ENCODE data around the gene NRXN3.

The NRXN3 gene

GRCh38 chr14:79608446-79608845 lies 1438.3 kb downstream of the NRXN3 start:
- Histone ChIP-seq H3K27ac (ENCODE audit: low read depth, low read length) (no peak overlapping the region), H3K4me3 (ENCODE audit: low read depth, low read length) (no peak overlapping the region), H3K79me2 (ENCODE audit: control insufficient read depth, insufficient read depth, low read length, unreplicated experiment) (no peaks in the 10 kb centered on the region), H3K36me3 (ENCODE audit: insufficient read depth, low read length) (no peaks in the 10 kb centered on the region), H3K4me1 (ENCODE audit: control insufficient read depth, insufficient read depth, low read length, unreplicated experiment) (no peaks in the 10 kb centered on the region), H2AFZ (ENCODE audit: low read length, unreplicated experiment) (no peak overlapping the region), H3K27me3 (ENCODE audit: insufficient read depth, low read length) (no peaks in the 10 kb centered on the region)

- Histone ChIP-seq H3K79me2 (ENCODE audit: control insufficient read depth, insufficient read depth, low read length, unreplicated experiment) (no peaks in the 10 kb centered on the region), H3K27me3 (ENCODE audit: insufficient read depth, low read length) (no peaks in the 10 kb centered on the region), H3K4me3 (ENCODE audit: low read depth, low read length) (no peak overlapping the region), H3K27ac (ENCODE audit: low read depth, low read length) (no peak overlapping the region), H2AFZ (ENCODE audit: low read length, unreplicated experiment) (no peak overlapping the region), H3K4me1 (ENCODE audit: control insufficient read depth, insufficient read depth, low read length, unreplicated experiment) (no peaks in the 10 kb centered on the region), H3K36me3 (ENCODE audit: insufficient read depth, low read length) (no peaks in the 10 kb centered on the region)
Measured at GRCh38 chr14:79613625-79614024, 1443.5 kb downstream of the NRXN3 start.

GRCh38 chr14:79614448-79614847 lies 1444.3 kb downstream of the NRXN3 start:
- Histone ChIP-seq H3K4me1 (ENCODE audit: control insufficient read depth, insufficient read depth, low read length, unreplicated experiment) (no peaks in the 10 kb centered on the region), H3K27me3 (ENCODE audit: insufficient read depth, low read length) (no peaks in the 10 kb centered on the region), H3K36me3 (ENCODE audit: insufficient read depth, low read length) (no peaks in the 10 kb centered on the region), H2AFZ (ENCODE audit: low read length, unreplicated experiment) (no peak overlapping the region), H3K4me3 (ENCODE audit: low read depth, low read length) (no peak overlapping the region), H3K79me2 (ENCODE audit: control insufficient read depth, insufficient read depth, low read length, unreplicated experiment) (no peaks in the 10 kb centered on the region), H3K27ac (ENCODE audit: low read depth, low read length) (no peak overlapping the region)

- Histone ChIP-seq H3K27me3 (ENCODE audit: insufficient read depth, low read length) (no peaks in the 10 kb centered on the region), H3K4me1 (ENCODE audit: control insufficient read depth, insufficient read depth, low read length, unreplicated experiment) (peaks cover 6% of the 10 kb centered on the region), H3K4me3 (ENCODE audit: low read depth, low read length) (no peak overlapping the region), H3K36me3 (ENCODE audit: insufficient read depth, low read length) (no peaks in the 10 kb centered on the region), H3K79me2 (ENCODE audit: control insufficient read depth, insufficient read depth, low read length, unreplicated experiment) (no peaks in the 10 kb centered on the region), H3K27ac (ENCODE audit: low read depth, low read length) (no peak overlapping the region), H2AFZ (ENCODE audit: low read length, unreplicated experiment) (no peak overlapping the region)
Measured at GRCh38 chr14:79627058-79627457, 1456.9 kb downstream of the NRXN3 start.

- Histone ChIP-seq H3K27ac (ENCODE audit: low read depth, low read length) (no peak overlapping the region), H3K79me2 (ENCODE audit: control insufficient read depth, insufficient read depth, low read length, unreplicated experiment) (no peaks in the 10 kb centered on the region), H3K27me3 (ENCODE audit: insufficient read depth, low read length) (no peaks in the 10 kb centered on the region), H2AFZ (ENCODE audit: low read length, unreplicated experiment) (no peak overlapping the region), H3K4me3 (ENCODE audit: low read depth, low read length) (no peak overlapping the region), H3K4me1 (ENCODE audit: control insufficient read depth, insufficient read depth, low read length, unreplicated experiment) (peaks cover 6% of the 10 kb centered on the region), H3K36me3 (ENCODE audit: insufficient read depth, low read length) (no peaks in the 10 kb centered on the region)
Measured at GRCh38 chr14:79629411-79630287, 1459.5 kb downstream of the NRXN3 start.

GRCh38 chr14:79630288-79630960 lies 1460.3 kb downstream of the NRXN3 start:
- Histone ChIP-seq H3K79me2 (ENCODE audit: control insufficient read depth, insufficient read depth, low read length, unreplicated experiment) (no peaks in the 10 kb centered on the region), H3K4me1 (ENCODE audit: control insufficient read depth, insufficient read depth, low read length, unreplicated experiment) (peaks cover 6% of the 10 kb centered on the region), H3K27me3 (ENCODE audit: insufficient read depth, low read length) (no peaks in the 10 kb centered on the region), H3K36me3 (ENCODE audit: insufficient read depth, low read length) (no peaks in the 10 kb centered on the region), H3K4me3 (ENCODE audit: low read depth, low read length) (no peak overlapping the region), H3K27ac (ENCODE audit: low read depth, low read length) (no peak overlapping the region), H2AFZ (ENCODE audit: low read length, unreplicated experiment) (no peak overlapping the region)

GRCh38 chr14:79631276-79631675 lies 1461.1 kb downstream of the NRXN3 start:
- peaks cover 6% of the 10 kb centered on the region for H3K4me1 ChIP-seq (ENCODE audit: control insufficient read depth, insufficient read depth, low read length, unreplicated experiment)
- H3K27me3 ChIP-seq (ENCODE audit: insufficient read depth, low read length) = no peaks in the 10 kb centered on the region
- no peak overlapping the region for H3K4me3 ChIP-seq (ENCODE audit: low read depth, low read length)
- H3K27ac ChIP-seq (ENCODE audit: low read depth, low read length) = no peak overlapping the region
- H2AFZ ChIP-seq (ENCODE audit: low read length, unreplicated experiment) = no peak overlapping the region
- H3K79me2 ChIP-seq (ENCODE audit: control insufficient read depth, insufficient read depth, low read length, unreplicated experiment) = no peaks in the 10 kb centered on the region
- no peaks in the 10 kb centered on the region for H3K36me3 ChIP-seq (ENCODE audit: insufficient read depth, low read length)

GRCh38 chr14:79638672-79639266 lies 1468.6 kb downstream of the NRXN3 start:
- H3K36me3 ChIP-seq (ENCODE audit: insufficient read depth, low read length) = no peaks in the 10 kb centered on the region
- H3K4me1 ChIP-seq (ENCODE audit: control insufficient read depth, insufficient read depth, low read length, unreplicated experiment) = no peaks in the 10 kb centered on the region
- H3K27me3 ChIP-seq (ENCODE audit: insufficient read depth, low read length) = no peaks in the 10 kb centered on the region
- no peak overlapping the region for H3K4me3 ChIP-seq (ENCODE audit: low read depth, low read length)
- no peak overlapping the region for H3K27ac ChIP-seq (ENCODE audit: low read depth, low read length)
- H2AFZ ChIP-seq (ENCODE audit: low read length, unreplicated experiment) = no peak overlapping the region
- H3K79me2 ChIP-seq (ENCODE audit: control insufficient read depth, insufficient read depth, low read length, unreplicated experiment) = no peaks in the 10 kb centered on the region

- no peak overlapping the region for H3K27ac ChIP-seq (ENCODE audit: low read depth, low read length)
- no peaks in the 10 kb centered on the region for H3K79me2 ChIP-seq (ENCODE audit: control insufficient read depth, insufficient read depth, low read length, unreplicated experiment)
- no peaks in the 10 kb centered on the region for H3K36me3 ChIP-seq (ENCODE audit: insufficient read depth, low read length)
- no peaks in the 10 kb centered on the region for H3K27me3 ChIP-seq (ENCODE audit: insufficient read depth, low read length)
- no peak overlapping the region for H3K4me3 ChIP-seq (ENCODE audit: low read depth, low read length)
- no peak overlapping the region for H2AFZ ChIP-seq (ENCODE audit: low read length, unreplicated experiment)
- H3K4me1 ChIP-seq (ENCODE audit: control insufficient read depth, insufficient read depth, low read length, unreplicated experiment) = no peaks in the 10 kb centered on the region
Measured at GRCh38 chr14:79639613-79640012, 1469.4 kb downstream of the NRXN3 start.

GRCh38 chr14:79641371-79641770 lies 1471.2 kb downstream of the NRXN3 start:
- H3K27me3 ChIP-seq (ENCODE audit: insufficient read depth, low read length) = no peaks in the 10 kb centered on the region
- no peak overlapping the region for H3K27ac ChIP-seq (ENCODE audit: low read depth, low read length)
- H3K4me3 ChIP-seq (ENCODE audit: low read depth, low read length) = no peak overlapping the region
- H2AFZ ChIP-seq (ENCODE audit: low read length, unreplicated experiment) = no peak overlapping the region
- H3K36me3 ChIP-seq (ENCODE audit: insufficient read depth, low read length) = no peaks in the 10 kb centered on the region
- H3K79me2 ChIP-seq (ENCODE audit: control insufficient read depth, insufficient read depth, low read length, unreplicated experiment) = no peaks in the 10 kb centered on the region
- no peaks in the 10 kb centered on the region for H3K4me1 ChIP-seq (ENCODE audit: control insufficient read depth, insufficient read depth, low read length, unreplicated experiment)

Measured in ACC112 (cell line).